ENCODE measurements around the gene DSCAM. TPM values are rescaled to one million over a fixed set of nuclear protein-coding genes. Genes with fewer than 3 reads are reported as not detected.

Gene DSCAM
- total RNA-seq, 1 donor from 2014 or later: not detected

GRCh38 chr21:40615505-40616376, 231.2 kb downstream of the DSCAM start:
- Mint-ChIP-seq H3K27ac (peak overlapping the region; percentile 33), H3K4me3 (no peak overlapping the region), H3K9me3 (no peaks in the 10 kb centered on the region), H3K27me3 (ENCODE audit: insufficient read depth, low read depth) (peaks cover 5% of the 10 kb centered on the region), H3K36me3 (no peaks in the 10 kb centered on the region), H3K4me1 (peaks cover 18% of the 10 kb centered on the region)
- TF ChIP-seq, protein P1, sequence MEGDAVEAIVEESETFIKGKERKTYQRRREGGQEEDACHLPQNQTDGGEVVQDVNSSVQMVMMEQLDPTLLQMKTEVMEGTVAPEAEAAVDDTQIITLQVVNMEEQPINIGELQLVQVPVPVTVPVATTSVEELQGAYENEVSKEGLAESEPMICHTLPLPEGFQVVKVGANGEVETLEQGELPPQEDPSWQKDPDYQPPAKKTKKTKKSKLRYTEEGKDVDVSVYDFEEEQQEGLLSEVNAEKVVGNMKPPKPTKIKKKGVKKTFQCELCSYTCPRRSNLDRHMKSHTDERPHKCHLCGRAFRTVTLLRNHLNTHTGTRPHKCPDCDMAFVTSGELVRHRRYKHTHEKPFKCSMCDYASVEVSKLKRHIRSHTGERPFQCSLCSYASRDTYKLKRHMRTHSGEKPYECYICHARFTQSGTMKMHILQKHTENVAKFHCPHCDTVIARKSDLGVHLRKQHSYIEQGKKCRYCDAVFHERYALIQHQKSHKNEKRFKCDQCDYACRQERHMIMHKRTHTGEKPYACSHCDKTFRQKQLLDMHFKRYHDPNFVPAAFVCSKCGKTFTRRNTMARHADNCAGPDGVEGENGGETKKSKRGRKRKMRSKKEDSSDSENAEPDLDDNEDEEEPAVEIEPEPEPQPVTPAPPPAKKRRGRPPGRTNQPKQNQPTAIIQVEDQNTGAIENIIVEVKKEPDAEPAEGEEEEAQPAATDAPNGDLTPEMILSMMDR (IDR thresholded peaks at IDR 0.05): no peak
- TF ChIP-seq EZH2 (IDR thresholded peaks at IDR 0.05) (no peak), EZH2phosphoT487 (IDR thresholded peaks at IDR 0.05) (no peak)
- no peak overlapping the region for H3K4me3 ChIP-seq
- H4K20me1 ChIP-seq (ENCODE audit: low read depth): no peaks in the 10 kb centered on the region
- H3K9me3 ChIP-seq (ENCODE audit: low read depth): no peaks in the 10 kb centered on the region
- peaks cover 10% of the 10 kb centered on the region for H3F3A ChIP-seq (ENCODE audit: low read depth)
- no peaks in the 10 kb centered on the region for H3K27me3 ChIP-seq
- no peaks in the 10 kb centered on the region for H3K79me2 ChIP-seq (ENCODE audit: low read depth)
- H3K4me2 ChIP-seq: no peak overlapping the region
- H3K4me1 ChIP-seq: peaks cover 11% of the 10 kb centered on the region
- no peak overlapping the region for H2AFZ ChIP-seq (replicated peaks)
- H3K27ac ChIP-seq: no peak overlapping the region
- H3K9ac ChIP-seq: no peak overlapping the region
- no peaks in the 10 kb centered on the region for H3K36me3 ChIP-seq
- DNase-seq (ENCODE audit: low spot score): no peak

DNA sequence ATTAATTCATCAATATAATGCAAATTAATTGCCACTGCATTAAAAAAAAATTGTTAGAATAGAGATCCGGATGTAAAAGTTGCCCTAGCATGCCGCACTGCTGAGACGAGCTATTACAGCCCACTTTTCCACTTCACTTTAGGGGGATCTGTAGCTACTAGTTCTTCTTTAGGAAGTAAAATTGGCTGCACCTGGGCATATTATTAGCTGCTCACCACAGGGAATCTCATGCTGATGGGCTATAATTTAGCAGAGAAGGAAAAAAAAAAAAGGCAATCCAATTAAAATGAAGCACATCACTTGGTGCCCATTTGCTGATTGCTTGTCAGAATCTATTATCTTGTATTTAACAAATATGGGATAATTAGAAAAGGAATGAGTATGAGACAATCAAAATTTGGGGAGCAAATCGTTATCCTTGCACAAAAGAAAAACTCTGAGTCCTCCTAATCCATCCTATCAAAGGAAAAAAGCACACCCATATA, 233.4 kb downstream of the DSCAM start:
- Histone ChIP-seq H3K9ac (no peak overlapping the region), H3K4me1 (peaks cover 7% of the 10 kb centered on the region), H4K20me1 (ENCODE audit: low read depth) (no peaks in the 10 kb centered on the region), H3F3A (ENCODE audit: low read depth) (peaks cover 7% of the 10 kb centered on the region), H3K4me2 (no peak overlapping the region), H3K27me3 (no peaks in the 10 kb centered on the region), H3K4me3 (no peak overlapping the region), H3K79me2 (ENCODE audit: low read depth) (no peaks in the 10 kb centered on the region), H2AFZ (replicated peaks) (no peak overlapping the region), H3K9me3 (ENCODE audit: low read depth) (no peaks in the 10 kb centered on the region), H3K36me3 (no peaks in the 10 kb centered on the region), H3K27ac (no peak overlapping the region)
- TF ChIP-seq EZH2phosphoT487 (IDR thresholded peaks at IDR 0.05) (no peak), EZH2 (IDR thresholded peaks at IDR 0.05) (no peak)
- TF ChIP-seq, protein P1 (IDR thresholded peaks at IDR 0.05): no peak
- H3K27ac Mint-ChIP-seq: no peak overlapping the region
- peaks cover 19% of the 10 kb centered on the region for H3K4me1 Mint-ChIP-seq
- H3K9me3 Mint-ChIP-seq: no peaks in the 10 kb centered on the region
- DNase-seq (ENCODE audit: low spot score): no peak
- peaks cover 5% of the 10 kb centered on the region for H3K27me3 Mint-ChIP-seq (ENCODE audit: insufficient read depth, low read depth)
- no peaks in the 10 kb centered on the region for H3K36me3 Mint-ChIP-seq
- no peak overlapping the region for H3K4me3 Mint-ChIP-seq

GRCh38 chr21:40610345-40610744, 236.6 kb downstream of the DSCAM start:
- TF ChIP-seq EZH2 (IDR thresholded peaks at IDR 0.05) (no peak), EZH2phosphoT487 (IDR thresholded peaks at IDR 0.05) (no peak)
- TF ChIP-seq, protein P1 (IDR thresholded peaks at IDR 0.05): no peak
- Histone ChIP-seq H3K79me2 (ENCODE audit: low read depth) (no peaks in the 10 kb centered on the region), H3K4me3 (no peak overlapping the region), H3K4me1 (no peaks in the 10 kb centered on the region), H3K27me3 (no peaks in the 10 kb centered on the region), H3K9ac (no peak overlapping the region), H3F3A (ENCODE audit: low read depth) (no peaks in the 10 kb centered on the region), H3K4me2 (no peak overlapping the region), H3K9me3 (ENCODE audit: low read depth) (no peaks in the 10 kb centered on the region), H2AFZ (replicated peaks) (no peak overlapping the region), H3K27ac (no peak overlapping the region), H3K36me3 (no peaks in the 10 kb centered on the region), H4K20me1 (ENCODE audit: low read depth) (no peaks in the 10 kb centered on the region)
- no peak overlapping the region for H3K27ac Mint-ChIP-seq
- H3K27me3 Mint-ChIP-seq (ENCODE audit: insufficient read depth, low read depth): peaks cover 8% of the 10 kb centered on the region
- peaks cover 4% of the 10 kb centered on the region for H3K36me3 Mint-ChIP-seq
- DNase-seq (ENCODE audit: low spot score): no peak
- H3K4me1 Mint-ChIP-seq: peaks cover 6% of the 10 kb centered on the region
- no peak overlapping the region for H3K4me3 Mint-ChIP-seq
- peaks cover 14% of the 10 kb centered on the region for H3K9me3 Mint-ChIP-seq
